Measurements from ENCODE around the gene SLC12A9. TPM values are rescaled to one million over a fixed set of nuclear protein-coding genes. Genes with fewer than 3 reads are reported as not detected.

Gene SLC12A9
- total RNA-seq, 2 donors from 2014 or later = 20.0 to 25.2 TPM

- TF ChIP-seq, protein P1, sequence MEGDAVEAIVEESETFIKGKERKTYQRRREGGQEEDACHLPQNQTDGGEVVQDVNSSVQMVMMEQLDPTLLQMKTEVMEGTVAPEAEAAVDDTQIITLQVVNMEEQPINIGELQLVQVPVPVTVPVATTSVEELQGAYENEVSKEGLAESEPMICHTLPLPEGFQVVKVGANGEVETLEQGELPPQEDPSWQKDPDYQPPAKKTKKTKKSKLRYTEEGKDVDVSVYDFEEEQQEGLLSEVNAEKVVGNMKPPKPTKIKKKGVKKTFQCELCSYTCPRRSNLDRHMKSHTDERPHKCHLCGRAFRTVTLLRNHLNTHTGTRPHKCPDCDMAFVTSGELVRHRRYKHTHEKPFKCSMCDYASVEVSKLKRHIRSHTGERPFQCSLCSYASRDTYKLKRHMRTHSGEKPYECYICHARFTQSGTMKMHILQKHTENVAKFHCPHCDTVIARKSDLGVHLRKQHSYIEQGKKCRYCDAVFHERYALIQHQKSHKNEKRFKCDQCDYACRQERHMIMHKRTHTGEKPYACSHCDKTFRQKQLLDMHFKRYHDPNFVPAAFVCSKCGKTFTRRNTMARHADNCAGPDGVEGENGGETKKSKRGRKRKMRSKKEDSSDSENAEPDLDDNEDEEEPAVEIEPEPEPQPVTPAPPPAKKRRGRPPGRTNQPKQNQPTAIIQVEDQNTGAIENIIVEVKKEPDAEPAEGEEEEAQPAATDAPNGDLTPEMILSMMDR (IDR thresholded peaks at IDR 0.05) = no peak
These were observed 30.4 kb downstream of the SLC12A9 start for GRCh38 chr7:100882785-100883526.

DNA sequence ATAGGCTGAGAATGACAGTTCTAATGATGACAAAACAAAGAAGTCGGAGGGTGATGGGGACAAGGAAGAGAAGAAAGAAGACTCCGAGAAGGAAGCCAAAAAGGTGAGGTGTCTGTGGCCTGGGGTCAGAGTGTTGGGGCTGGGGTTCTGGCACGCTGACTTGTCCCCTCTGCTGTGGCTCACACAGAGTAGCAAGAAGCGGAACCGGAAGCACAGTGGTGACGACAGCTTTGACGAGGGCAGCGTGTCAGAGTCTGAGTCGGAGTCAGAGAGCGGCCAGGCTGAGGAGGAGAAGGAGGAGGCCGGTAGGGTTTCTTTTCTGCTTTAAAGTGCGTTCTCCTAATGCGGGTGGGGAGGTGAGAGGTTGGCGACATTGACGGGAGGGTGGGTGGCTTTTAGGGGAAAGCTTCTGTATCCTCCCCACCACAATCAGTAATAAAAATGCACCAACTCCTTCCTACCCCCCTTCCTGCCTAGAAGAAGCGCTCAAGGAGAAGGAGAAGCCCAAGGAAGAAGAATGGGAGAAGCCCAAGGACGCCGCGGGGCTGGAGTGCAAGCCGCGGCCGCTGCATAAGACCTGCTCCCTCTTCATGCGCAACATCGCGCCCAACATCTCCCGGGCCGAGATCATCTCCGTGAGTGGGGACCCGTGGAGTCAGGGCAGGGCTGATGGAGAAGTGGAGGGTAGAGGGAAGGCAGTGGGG, 32.4 kb downstream of the SLC12A9 start:
- H3K27ac ChIP-seq = no peak overlapping the region
- H3K4me3 ChIP-seq = no peak overlapping the region
- no peaks in the 10 kb centered on the region for H3K9me3 ChIP-seq
- H3K36me3 ChIP-seq = peaks cover 69% of the 10 kb centered on the region
- H3K27me3 ChIP-seq (replicated peaks; ENCODE audit: insufficient read depth) = no peaks in the 10 kb centered on the region
- peaks cover 9 to 21% of the 10 kb centered on the region in 2 donors for H3K4me1 ChIP-seq (ENCODE audit: control insufficient read depth in 1 of 2, low read depth in 2 of 2)
- TF ChIP-seq, protein P1 (IDR thresholded peaks at IDR 0.05) = no peak
- DNase-seq (ENCODE audit: low spot score) (no peak), ATAC-seq (ENCODE audit: insufficient number of reproducible peaks, low FRiP score, low read depth) (no peak)

More at GRCh38 chr7:100882785-100883526, 30.4 kb downstream of the SLC12A9 start:
- Histone ChIP-seq H3K36me3 (peaks cover 71% of the 10 kb centered on the region), H3K27ac (peak overlapping the region in 1 of 2 donors; percentile 4), H3K27me3 (replicated peaks; ENCODE audit: insufficient read depth) (no peaks in the 10 kb centered on the region), H3K4me3 (no peak overlapping the region), H3K4me1 (ENCODE audit: control insufficient read depth in 1 of 2, low read depth in 2 of 2) (peaks cover 1 to 20% of the 10 kb centered on the region in 2 donors), H3K9me3 (no peaks in the 10 kb centered on the region)
- ATAC-seq (ENCODE audit: insufficient number of reproducible peaks, low FRiP score, low read depth) = no peak
- DNase-seq (ENCODE audit: low spot score) = no peak

DNA sequence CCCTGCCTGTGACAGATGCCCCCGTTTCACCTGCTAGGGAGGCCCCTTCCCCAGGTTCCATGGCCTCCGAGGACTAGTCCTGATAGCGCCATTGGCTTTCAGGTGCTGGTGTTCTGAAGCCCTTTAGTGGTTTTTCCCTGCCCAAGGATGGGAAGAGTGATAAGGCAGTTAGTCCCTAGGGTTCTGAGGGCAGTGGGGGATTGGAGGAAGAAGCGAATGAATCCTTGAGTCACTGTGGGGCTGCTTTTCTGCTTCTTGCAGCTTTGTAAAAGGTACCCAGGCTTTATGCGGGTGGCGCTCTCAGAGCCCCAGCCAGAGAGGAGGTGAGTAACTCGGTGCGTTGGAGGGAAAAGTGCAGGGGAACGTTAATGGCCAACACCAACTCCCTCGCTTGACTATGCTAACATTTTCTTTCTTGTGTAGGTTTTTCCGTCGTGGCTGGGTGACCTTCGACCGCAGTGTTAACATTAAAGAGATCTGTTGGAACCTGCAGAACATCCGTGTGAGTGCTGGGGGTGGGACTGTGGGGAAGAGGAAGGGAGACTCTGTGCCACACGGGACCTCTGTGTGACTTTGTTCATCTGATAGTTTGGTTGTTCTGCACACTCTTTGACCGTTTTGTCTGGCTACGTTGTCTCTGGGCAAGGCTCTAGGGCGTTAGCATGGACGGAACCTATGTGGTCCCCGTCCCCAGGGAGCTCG, 33.1 kb downstream of the SLC12A9 start:
- Histone ChIP-seq H3K4me3 (no peak overlapping the region), H3K27ac (no peak overlapping the region), H3K27me3 (replicated peaks; ENCODE audit: insufficient read depth) (no peaks in the 10 kb centered on the region), H3K4me1 (ENCODE audit: control insufficient read depth in 1 of 2, low read depth in 2 of 2) (peaks cover 9 to 25% of the 10 kb centered on the region in 2 donors), H3K9me3 (no peaks in the 10 kb centered on the region), H3K36me3 (peaks cover 67% of the 10 kb centered on the region)
- DNase-seq (ENCODE audit: low spot score) (no peak), ATAC-seq (ENCODE audit: insufficient number of reproducible peaks, low FRiP score, low read depth) (no peak)
- TF ChIP-seq, protein P1 (IDR thresholded peaks at IDR 0.05) = no peak

DNA sequence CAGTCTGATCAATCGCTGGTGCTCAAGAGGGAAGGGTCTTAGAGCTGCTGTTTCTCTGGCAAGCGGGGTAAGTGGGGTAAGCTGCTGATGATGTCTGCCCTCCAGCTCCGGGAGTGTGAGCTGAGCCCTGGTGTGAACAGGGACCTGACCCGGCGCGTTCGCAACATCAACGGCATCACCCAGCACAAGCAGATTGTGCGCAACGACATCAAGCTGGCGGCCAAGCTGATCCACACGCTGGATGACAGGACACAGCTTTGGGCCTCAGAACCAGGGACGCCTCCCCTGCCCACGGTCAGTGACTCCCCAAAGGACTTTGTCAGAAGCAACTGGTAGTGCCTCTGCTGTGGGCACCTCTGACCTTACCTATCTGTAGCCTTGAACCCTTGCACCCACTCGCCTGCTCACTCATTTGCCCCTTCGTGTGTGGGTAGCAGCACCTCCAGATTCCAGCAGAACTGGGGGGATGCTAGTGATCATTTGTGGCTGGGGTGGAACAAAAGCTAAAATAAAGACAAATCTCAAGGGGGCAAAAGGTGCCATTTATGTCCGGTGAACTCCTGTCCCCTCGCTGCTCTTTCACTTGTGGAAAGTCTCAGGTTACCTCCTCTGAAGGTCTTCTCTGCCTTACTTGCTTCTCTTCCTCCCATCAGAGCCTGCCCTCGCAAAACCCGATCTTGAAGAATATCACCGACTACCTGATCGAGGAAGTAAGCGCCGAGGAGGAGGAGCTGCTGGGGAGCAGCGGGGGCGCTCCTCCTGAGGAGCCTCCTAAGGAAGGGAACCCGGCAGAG, 33.8 kb downstream of the SLC12A9 start:
- TF ChIP-seq, protein P1 (IDR thresholded peaks at IDR 0.05) = no peak
- Histone ChIP-seq H3K4me3 (no peak overlapping the region), H3K27ac (no peak overlapping the region), H3K27me3 (replicated peaks; ENCODE audit: insufficient read depth) (no peaks in the 10 kb centered on the region), H3K9me3 (no peaks in the 10 kb centered on the region), H3K36me3 (peaks cover 66% of the 10 kb centered on the region), H3K4me1 (ENCODE audit: control insufficient read depth in 1 of 2, low read depth in 2 of 2) (peaks cover 9 to 33% of the 10 kb centered on the region in 2 donors)
- ATAC-seq (ENCODE audit: insufficient number of reproducible peaks, low FRiP score, low read depth) (no peak), DNase-seq (ENCODE audit: low spot score) (no peak)

Measured in thoracic aorta (tissue), 2 donors.